CD14-positive monocyte (primary cell): ENCODE results near the gene ZCWPW1. TPM values are rescaled to one million over a fixed set of nuclear protein-coding genes. Genes with fewer than 3 reads are reported as not detected.
A peak's percentile ranks its signal among the peaks of the same experiment; 100 is the strongest.
"Not testable (repeated sequence)": the region's sequence is repeated elsewhere in the genome, so short reads cannot be mapped to it uniquely, and the experiment has no call there.

Experiments used
- DNase-seq, 3 donors: peaks; one replicate each; pipeline ENCODE4 v3.0.0-alpha.2; 2011 to 2022
- H2AFZ ChIP-seq: 2 replicates; pipeline ENCODE4 v1.6.0; 2012; ENCODE audit warnings: mild to moderate bottlenecking, low read depth, low read length, inconsistent platforms; ENCODE audit not compliant: insufficient read depth, poor library complexity, severe bottlenecking
- H3K27ac ChIP-seq, 2 donors: 1 replicate in 1 of 2; 2 replicates in 1 of 2; pipeline ENCODE4 v1.5.1; 2012 to 2013; ENCODE audit warnings: low read length in 2 of 2, control low read depth in 1 of 2, inconsistent platforms in 1 of 2, low read depth in 1 of 2, mild to moderate bottlenecking in 1 of 2
- H3K27me3 ChIP-seq, 2 donors: one replicate each; pipeline versions ENCODE4 v1.6.0 to v1.6.1; 2011 to 2013; ENCODE audit warnings: low read length in 2 of 2; ENCODE audit not compliant: control insufficient read depth in 2 of 2, insufficient read depth in 2 of 2
- H3K36me3 ChIP-seq, 2 donors: replicated peaks in 1 of 2; 1 replicate in 1 of 2; 2 replicates in 1 of 2; pipeline versions ENCODE4 v1.5.1 to v1.6.1; 2012 to 2013; ENCODE audit warnings: low read length in 2 of 2, control low read depth in 1 of 2, inconsistent platforms in 1 of 2, mild to moderate bottlenecking in 1 of 2; ENCODE audit not compliant: insufficient read depth in 2 of 2, control insufficient read depth in 1 of 2
- H3K4me1 ChIP-seq, 2 donors: 1 replicate in 1 of 2; 2 replicates in 1 of 2; pipeline versions ENCODE4 v1.5.1 to v1.6.1; 2012 to 2013; ENCODE audit warnings: low read length in 2 of 2, control low read depth in 1 of 2, inconsistent platforms in 1 of 2, mild to moderate bottlenecking in 1 of 2, moderate library complexity in 1 of 2; ENCODE audit not compliant: insufficient read depth in 2 of 2, control insufficient read depth in 1 of 2
- H3K4me2 ChIP-seq: replicated peaks from 2 replicates; pipeline ENCODE3; 2012; ENCODE audit warnings: low read length, moderate library complexity, mild to moderate bottlenecking; ENCODE audit not compliant: poor library complexity, severe bottlenecking; ENCODE audit errors: extremely low read depth
- H3K4me3 ChIP-seq, 3 experiments: fragments of 200-600 bp in 1 of 3; sonication (generic) in 1 of 3; replicated peaks in 1 of 3; 1 replicate in 2 of 3; 2 replicates in 1 of 3; pipeline ENCODE4 v1.5.1; 2011 to 2013; ENCODE audit warnings: low read length in 3 of 3, mild to moderate bottlenecking in 3 of 3, control low read depth in 2 of 3, low read depth in 2 of 3, inconsistent platforms in 1 of 3, moderate library complexity in 1 of 3
- H3K79me2 ChIP-seq: 2 replicates; pipeline ENCODE4 v1.6.0; 2012; ENCODE audit warnings: mild to moderate bottlenecking, control low read depth, inconsistent platforms, low read length, moderate library complexity; ENCODE audit not compliant: insufficient read depth
- H3K9ac ChIP-seq: 2 replicates; pipeline ENCODE4 v1.6.0; 2017; ENCODE audit warnings: low read length, mild to moderate bottlenecking; ENCODE audit not compliant: insufficient read depth, poor library complexity, severe bottlenecking
- H3K9me3 ChIP-seq, 2 donors: replicated peaks in 1 of 2; 1 replicate in 1 of 2; 2 replicates in 1 of 2; pipeline versions ENCODE4 v1.5.1 to v1.6.1; 2012 to 2013; ENCODE audit warnings: low read length in 2 of 2, control low read depth in 1 of 2; ENCODE audit not compliant: control insufficient read depth in 1 of 2, insufficient read depth in 1 of 2
- H4K20me1 ChIP-seq: 2 replicates; pipeline ENCODE4 v1.6.0; 2012; ENCODE audit warnings: mild to moderate bottlenecking, low read length, control low read depth, moderate library complexity; ENCODE audit not compliant: insufficient read depth
- H3K27ac Mint-ChIP-seq, 7 donors: one replicate each; pipeline ENCODE4 v1.8.0; 2020; ENCODE audit warnings: mild to moderate bottlenecking in 7 of 7, mixed read lengths in 7 of 7, moderate library complexity in 6 of 7, inconsistent platforms in 2 of 7
- H3K27me3 Mint-ChIP-seq, 3 donors: one replicate each; pipeline ENCODE4 v1.8.0; 2021 to 2022; ENCODE audit warnings: low read depth in 3 of 3, mild to moderate bottlenecking in 3 of 3, mixed read lengths in 3 of 3, moderate library complexity in 3 of 3, inconsistent platforms in 1 of 3
- H3K36me3 Mint-ChIP-seq, 2 donors: one replicate each; pipeline ENCODE4 v1.8.0; 2020; ENCODE audit warnings: mixed read lengths in 2 of 2, inconsistent platforms in 1 of 2, mild to moderate bottlenecking in 1 of 2
- H3K4me1 Mint-ChIP-seq: one replicate; pipeline ENCODE4 v1.8.0; 2020; ENCODE audit warnings: mild to moderate bottlenecking, mixed read lengths
- H3K4me3 Mint-ChIP-seq, 2 donors: one replicate each; pipeline ENCODE4 v1.8.0; 2020; ENCODE audit warnings: mild to moderate bottlenecking in 2 of 2, mixed read lengths in 2 of 2, moderate library complexity in 1 of 2
- H3K9me3 Mint-ChIP-seq, 7 donors: one replicate each; pipeline ENCODE4 v1.8.0; 2020 to 2022; ENCODE audit warnings: mixed read lengths in 7 of 7, mild to moderate bottlenecking in 6 of 7, moderate library complexity in 6 of 7, inconsistent platforms in 2 of 7
- WGBS: methylation state at CpG from one replicate; pipeline ENCODE4 v1.1.5; 2013; ENCODE audit warnings: missing lambda C conversion rate; ENCODE audit not compliant: insufficient coverage; 5-methylcytosine and 5-hydroxymethylcytosine counted together
- intact Hi-C, 2 donors: fragments of 100-400 bp; cut with micrococcal nuclease; formaldehyde crosslinking; loops; one replicate each; pipeline versions ENCODE4 v1.15.0 to v1.15.1; 2023
- polyA plus RNA-seq, 3 donors: library from polyadenylated mRNA; depleted of rRNA in 1 of 3; unstranded in 2 of 3; stranded (reverse) in 1 of 3; fragments of 300-500 nt in 2 of 3; fragments of >200 nt in 1 of 3; fragmentation: Illumina TruSeq in 2 of 3; gene quantifications; 1 replicate in 2 of 3; 2 replicates in 1 of 3; pipeline ENCODE4 v1.2.3, GENCODE V29; 2012 to 2021
- TF ChIP-seq, protein P1 (sequence below): fragments of 200-600 bp; IDR thresholded peaks from one replicate; pipeline ENCODE4 v1.8.0; 2022; ENCODE audit warnings: antibody characterized with exemption, mild to moderate bottlenecking

ZCWPW1 gene
- polyA plus RNA-seq, 3 donors, result 0.60 to 1.9 (median 1.2) TPM

DNA sequence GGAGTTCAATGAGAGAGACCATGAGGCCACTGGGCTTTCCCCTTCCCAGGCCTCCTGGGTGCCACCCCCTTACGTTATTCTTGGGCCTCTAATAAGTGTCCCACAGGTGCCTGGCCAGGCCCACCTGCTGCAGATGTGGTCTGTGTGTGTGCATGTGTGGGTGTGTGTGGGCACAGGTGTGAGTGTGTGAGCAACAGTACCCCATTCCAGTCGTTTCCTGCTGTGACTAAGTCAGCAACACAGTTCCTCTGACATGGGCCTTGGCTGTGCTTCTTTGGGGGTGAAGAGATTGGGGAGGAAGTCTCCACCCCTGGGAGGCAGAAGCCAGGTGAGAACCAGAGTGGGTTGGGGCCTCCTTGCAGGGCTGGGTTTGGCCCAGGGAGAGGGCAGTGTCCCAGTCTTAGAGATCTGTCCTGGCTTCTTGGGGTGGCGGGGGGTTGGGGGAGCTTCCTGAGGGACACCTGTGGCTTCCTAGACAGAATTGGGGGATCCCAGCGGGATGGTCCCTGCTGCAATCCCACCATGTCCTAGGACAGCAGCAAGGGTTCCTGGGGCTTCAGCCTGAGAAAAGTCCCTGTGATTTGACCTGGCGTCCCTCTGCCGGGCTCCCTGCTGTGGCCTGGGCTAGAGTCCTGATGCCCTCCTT lies 74.7 kb downstream of the ZCWPW1 start:
- no peaks in the 10 kb centered on the region for H3K9me3 Mint-ChIP-seq
- H3K4me3 ChIP-seq, result no peak overlapping the region

DNA sequence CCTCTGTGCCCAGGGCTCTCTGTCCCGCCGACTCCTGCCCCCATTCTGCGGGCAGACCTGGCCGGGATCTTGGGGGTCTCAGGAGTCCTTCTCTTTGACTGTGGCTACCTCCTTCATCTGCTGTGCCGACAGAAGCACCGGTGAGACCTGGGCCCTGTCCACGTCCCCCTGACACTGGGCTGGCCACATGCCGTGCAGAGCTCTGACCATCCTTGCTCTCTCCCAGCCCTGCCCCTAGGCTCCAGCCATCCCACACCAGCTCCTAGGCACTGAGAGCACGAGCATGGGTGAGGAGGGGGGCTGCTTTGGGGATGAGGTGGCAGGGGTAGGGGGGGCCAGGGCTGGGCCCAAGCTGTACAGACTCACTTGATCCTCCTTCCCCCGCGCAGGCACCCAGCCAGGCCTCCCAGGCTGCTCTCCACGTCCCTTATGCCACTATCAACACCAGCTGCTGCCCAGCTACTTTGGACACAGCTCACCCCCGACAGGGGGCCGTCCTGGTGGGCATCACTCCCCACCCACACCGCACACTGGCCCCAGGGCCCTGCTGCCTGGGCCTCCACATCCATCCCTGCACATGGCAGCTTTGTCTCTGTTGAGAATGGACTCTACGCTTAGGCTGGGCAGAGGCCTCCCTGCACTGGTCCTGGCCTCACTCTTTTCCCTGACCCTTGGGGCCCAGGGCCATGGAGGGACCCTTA lies 75.4 kb downstream of the ZCWPW1 start:
- Mint-ChIP-seq H3K9me3 (no peaks in the 10 kb centered on the region), H3K27me3 (peaks cover 0 to 2% (median 1%) of the 10 kb centered on the region in 3 donors), H3K4me1 (peaks cover 7% of the 10 kb centered on the region), H3K36me3 (peaks cover 54 to 90% of the 10 kb centered on the region in 2 donors), H3K4me3 (peak overlapping the region in 1 of 2 donors; percentile 24), H3K27ac (peak overlapping the region in 5 of 7 donors; percentile 37 to 70 (median 63))
- intact Hi-C loops, result loop anchor here in 1 of 2 donors (10.0 kb wide), 1 partner anchor 208 kb away; the partner anchor contains the start of gene LAMTOR4
- H3K79me2 ChIP-seq, result peaks cover under 1% of the 10 kb centered on the region
- H3K9me3 ChIP-seq, result no peaks in the 10 kb centered on the region
- H3K27ac ChIP-seq, result no peak overlapping the region
- H3K4me2 ChIP-seq, result no peak overlapping the region
- DNase-seq, result no peak
- no peak overlapping the region for H3K9ac ChIP-seq
- over 99% methylated on average over 12 of the region's 16 CpGs for WGBS
- H3K4me3 ChIP-seq, result no peak overlapping the region
- H2AFZ ChIP-seq, result no peak overlapping the region
- H3K27me3 ChIP-seq, result no peaks in the 10 kb centered on the region
- H3K4me1 ChIP-seq, result peaks cover 6 to 9% of the 10 kb centered on the region in 2 donors
- H3K36me3 ChIP-seq, result peaks cover 81 to 97% of the 10 kb centered on the region in 2 donors
- TF ChIP-seq, protein P1, sequence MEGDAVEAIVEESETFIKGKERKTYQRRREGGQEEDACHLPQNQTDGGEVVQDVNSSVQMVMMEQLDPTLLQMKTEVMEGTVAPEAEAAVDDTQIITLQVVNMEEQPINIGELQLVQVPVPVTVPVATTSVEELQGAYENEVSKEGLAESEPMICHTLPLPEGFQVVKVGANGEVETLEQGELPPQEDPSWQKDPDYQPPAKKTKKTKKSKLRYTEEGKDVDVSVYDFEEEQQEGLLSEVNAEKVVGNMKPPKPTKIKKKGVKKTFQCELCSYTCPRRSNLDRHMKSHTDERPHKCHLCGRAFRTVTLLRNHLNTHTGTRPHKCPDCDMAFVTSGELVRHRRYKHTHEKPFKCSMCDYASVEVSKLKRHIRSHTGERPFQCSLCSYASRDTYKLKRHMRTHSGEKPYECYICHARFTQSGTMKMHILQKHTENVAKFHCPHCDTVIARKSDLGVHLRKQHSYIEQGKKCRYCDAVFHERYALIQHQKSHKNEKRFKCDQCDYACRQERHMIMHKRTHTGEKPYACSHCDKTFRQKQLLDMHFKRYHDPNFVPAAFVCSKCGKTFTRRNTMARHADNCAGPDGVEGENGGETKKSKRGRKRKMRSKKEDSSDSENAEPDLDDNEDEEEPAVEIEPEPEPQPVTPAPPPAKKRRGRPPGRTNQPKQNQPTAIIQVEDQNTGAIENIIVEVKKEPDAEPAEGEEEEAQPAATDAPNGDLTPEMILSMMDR, result no peak
- H4K20me1 ChIP-seq, result no peaks in the 10 kb centered on the region

More for the DNA sequence above, 74.7 kb downstream of the ZCWPW1 start:
- Histone ChIP-seq H3K4me2 (no peak overlapping the region), H3K27me3 (no peaks in the 10 kb centered on the region), H3K36me3 (peaks cover 83 to 98% of the 10 kb centered on the region in 2 donors), H3K4me1 (peaks cover 6 to 9% of the 10 kb centered on the region in 2 donors), H2AFZ (no peak overlapping the region), H3K79me2 (peaks cover 2% of the 10 kb centered on the region), H3K9ac (no peak overlapping the region), H3K27ac (peak overlapping the region in 1 of 2 donors; percentile 22), H3K9me3 (no peaks in the 10 kb centered on the region), H4K20me1 (no peaks in the 10 kb centered on the region)
- intact Hi-C loops, result loop anchor here in 1 of 2 donors (10.0 kb wide), 1 partner anchor 209 kb away; the partner anchor contains the start of gene LAMTOR4
- TF ChIP-seq, protein P1, result no peak
- Mint-ChIP-seq H3K4me1 (peaks cover 11% of the 10 kb centered on the region), H3K4me3 (peak overlapping the region in 1 of 2 donors; percentile 24), H3K36me3 (peaks cover 57 to 88% of the 10 kb centered on the region in 2 donors), H3K27ac (peak overlapping the region in 4 of 7 donors; percentile 37 to 68 (median 57)), H3K27me3 (peaks cover 0 to 2% (median 1%) of the 10 kb centered on the region in 3 donors)
- DNase-seq, result no peak
- WGBS, result 93% methylated on average over 5 of the region's 6 CpGs

DNA sequence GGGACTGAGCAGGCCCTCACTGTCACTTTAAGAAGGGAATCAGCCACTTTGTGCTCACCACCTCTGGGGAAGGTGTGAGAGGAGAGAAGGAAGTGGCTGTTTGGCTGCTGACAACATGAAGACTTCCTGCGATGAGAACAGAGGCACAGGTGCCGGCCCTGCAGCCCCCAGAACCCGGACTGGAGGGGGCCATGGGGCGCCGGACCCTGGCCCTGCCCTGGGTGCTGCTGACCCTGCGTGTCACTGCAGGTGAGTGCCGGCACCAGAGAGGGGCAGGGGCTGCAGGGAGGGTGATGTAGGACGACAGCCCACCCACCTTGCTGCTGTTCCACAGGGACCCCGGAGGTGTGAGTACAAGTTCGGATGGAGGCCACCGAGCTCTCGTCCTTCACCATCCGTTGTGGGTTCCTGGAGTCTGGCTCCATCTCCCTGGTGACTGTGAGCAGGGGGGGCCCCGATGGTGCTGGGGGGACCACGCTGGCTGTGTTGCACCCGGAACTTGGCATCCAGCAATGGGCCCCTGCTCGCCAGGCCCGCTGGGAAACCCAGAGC lies 76.2 kb downstream of the ZCWPW1 start:
- WGBS, result 81% methylated on average over 13 of the region's 18 CpGs
- not testable (repeated sequence) for H3K79me2 ChIP-seq, H2AFZ ChIP-seq, H3K9me3 ChIP-seq, H3K4me1 ChIP-seq, H3K9ac ChIP-seq, H3K27ac Mint-ChIP-seq, H3K27ac ChIP-seq, H3K4me3 ChIP-seq, H3K4me2 ChIP-seq, H4K20me1 ChIP-seq, H3K27me3 ChIP-seq, DNase-seq, H3K27me3 Mint-ChIP-seq, H3K4me1 Mint-ChIP-seq, H3K9me3 Mint-ChIP-seq
- intact Hi-C loops, result loop anchor here in 1 of 2 donors (10.0 kb wide), 1 partner anchor 208 kb away; the partner anchor contains the start of gene LAMTOR4
- Mint-ChIP-seq H3K4me3 (peak overlapping the region in 1 of 2 donors; percentile 34), H3K36me3 (peaks cover 56 to 90% of the 10 kb centered on the region in 2 donors)
- H3K36me3 ChIP-seq, result peaks cover 84 to 97% of the 10 kb centered on the region in 2 donors
